ENCODE measurements around the gene PRR12.

PRR12 gene

GRCh38 chr19:49589502-49589905, 1.5 kb upstream of the PRR12 start:
- DNase-seq (ENCODE audit: low read depth): no peak
- no peak overlapping the region for H3K4me3 ChIP-seq (ENCODE audit: low read depth, low read length)

GRCh38 chr19:49590071-49590970, 661 bp upstream of the PRR12 start:
- DNase-seq (ENCODE audit: low read depth): peak; percentile 89
- H3K4me3 ChIP-seq (ENCODE audit: low read depth, low read length): peak overlapping the region; percentile 86

DNA sequence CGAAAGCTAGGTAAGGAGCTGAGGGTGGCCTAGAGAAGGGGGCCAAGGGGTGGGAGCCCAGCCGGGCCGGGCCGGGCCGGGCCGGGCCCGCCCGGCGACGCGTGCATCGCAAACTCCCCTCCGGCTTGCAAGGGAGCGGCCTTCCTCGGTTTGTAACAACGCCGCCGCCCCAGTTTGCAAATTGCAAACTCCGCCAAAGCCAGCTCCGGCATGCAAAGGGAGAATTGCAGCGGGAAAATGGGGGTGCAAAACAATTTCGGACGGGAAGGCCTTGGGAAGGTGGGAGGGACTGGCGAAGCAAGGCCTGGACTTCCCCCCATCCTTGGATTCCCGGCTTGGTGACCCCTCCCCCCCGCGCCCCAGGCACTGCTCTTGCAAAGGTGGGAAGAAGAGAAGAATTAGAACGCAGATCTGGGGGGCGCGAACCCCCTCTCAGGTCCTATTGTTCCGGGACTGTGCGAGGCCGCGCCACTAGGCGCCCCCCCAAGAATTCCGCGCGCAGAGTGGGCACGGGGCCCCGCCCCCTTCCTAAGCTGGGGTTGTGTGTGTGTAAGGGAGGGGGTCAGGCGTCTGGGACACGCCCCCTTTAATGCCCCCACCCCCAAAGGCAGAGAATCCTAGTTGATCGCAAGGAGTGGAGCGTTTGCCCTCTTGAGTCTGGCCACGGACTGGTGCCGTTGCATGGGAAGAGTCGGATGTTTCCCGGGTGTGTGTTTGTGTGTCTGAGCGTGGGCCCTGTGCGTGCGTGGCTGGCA, 926 bp downstream of the PRR12 start:
- H3K4me3 ChIP-seq (ENCODE audit: low read depth, low read length): peak overlapping the region; percentile 86
- DNase-seq (ENCODE audit: low read depth): no peak

- peak overlapping the region; percentile 86 for H3K4me3 ChIP-seq (ENCODE audit: low read depth, low read length)
- DNase-seq (ENCODE audit: low read depth): no peak
These were observed 1.7 kb downstream of the PRR12 start for GRCh38 chr19:49592486-49593232.

- DNase-seq (ENCODE audit: low read depth): peak; percentile 73
- peak overlapping the region; percentile 86 for H3K4me3 ChIP-seq (ENCODE audit: low read depth, low read length)
These were observed 2.5 kb downstream of the PRR12 start for GRCh38 chr19:49593233-49594113.

DNA sequence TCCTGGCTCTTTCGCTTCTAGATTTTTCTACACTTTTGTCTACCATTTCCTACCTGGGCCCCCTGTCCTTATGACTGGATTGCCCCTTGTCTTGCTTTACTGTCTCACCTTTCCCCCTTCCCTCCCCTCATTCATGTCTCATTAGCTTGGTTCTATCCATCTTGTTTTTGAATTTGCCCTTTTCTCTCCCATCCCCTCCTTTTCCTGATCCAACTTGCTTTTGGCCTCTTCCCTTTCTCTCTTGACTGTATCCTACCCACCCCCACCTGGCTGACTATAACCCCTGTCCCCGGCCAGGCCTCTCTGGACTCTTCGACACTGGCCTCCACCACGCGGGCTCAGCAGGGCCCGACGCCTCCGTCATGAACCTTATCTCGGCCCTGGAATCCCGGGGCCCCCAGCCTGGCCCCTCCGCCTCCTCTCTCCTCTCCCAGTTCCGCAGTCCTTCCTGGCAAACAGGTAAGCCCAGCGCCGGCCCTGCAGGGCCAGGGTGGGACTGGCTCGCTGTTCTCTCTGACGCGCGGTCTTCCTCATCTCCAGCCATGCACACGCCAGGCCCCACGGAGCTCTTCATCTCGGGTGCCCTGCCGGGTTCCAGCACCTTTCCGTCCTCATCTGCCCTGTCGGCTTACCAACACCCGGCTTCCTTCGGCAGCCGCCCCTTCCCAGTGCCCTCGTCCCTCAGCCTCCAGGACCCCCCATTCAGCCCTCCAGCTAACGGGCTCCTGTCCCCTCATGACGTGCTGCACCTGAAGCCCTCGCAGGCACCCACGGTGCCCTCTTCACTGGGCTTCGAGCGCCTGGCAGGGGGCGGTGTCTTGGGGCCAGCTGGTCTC, 3.4 kb downstream of the PRR12 start:
- no peak overlapping the region for H3K4me3 ChIP-seq (ENCODE audit: low read depth, low read length)
- no peak for DNase-seq (ENCODE audit: low read depth)

- DNase-seq (ENCODE audit: low read depth): no peak
- H3K4me3 ChIP-seq (ENCODE audit: low read depth, low read length): no peak overlapping the region
These were observed 4.2 kb downstream of the PRR12 start for GRCh38 chr19:49594993-49595818.

DNA sequence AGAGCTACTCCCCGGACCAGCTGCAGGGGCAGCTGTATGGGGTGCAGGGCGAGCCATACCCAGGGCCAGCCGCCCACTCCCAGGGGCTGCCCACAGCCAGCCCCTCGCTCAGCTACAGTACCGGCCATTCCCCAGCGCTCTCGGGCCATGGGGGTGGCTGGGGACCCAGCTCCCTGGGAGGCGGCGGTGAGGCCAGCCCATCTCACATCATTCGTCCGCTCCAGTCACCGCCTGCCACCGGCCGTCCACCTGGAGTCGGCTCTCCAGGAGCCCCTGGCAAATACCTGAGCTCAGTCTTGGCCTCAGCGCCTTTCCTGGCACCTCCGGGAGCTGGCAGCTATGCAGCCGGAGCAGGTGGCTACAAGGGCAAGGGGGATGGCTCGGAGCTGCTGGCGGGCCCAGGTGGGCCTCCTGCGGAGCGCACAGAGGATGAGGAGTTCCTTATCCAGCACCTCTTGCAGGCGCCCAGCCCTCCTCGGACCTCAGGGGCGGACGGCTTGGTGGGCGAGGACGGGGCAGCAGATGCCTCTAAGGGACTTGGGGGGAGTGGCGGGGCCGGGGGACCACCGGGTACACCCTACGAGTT, 4.9 kb downstream of the PRR12 start:
- DNase-seq (ENCODE audit: low read depth): no peak
- H3K4me3 ChIP-seq (ENCODE audit: low read depth, low read length): no peak overlapping the region

DNA sequence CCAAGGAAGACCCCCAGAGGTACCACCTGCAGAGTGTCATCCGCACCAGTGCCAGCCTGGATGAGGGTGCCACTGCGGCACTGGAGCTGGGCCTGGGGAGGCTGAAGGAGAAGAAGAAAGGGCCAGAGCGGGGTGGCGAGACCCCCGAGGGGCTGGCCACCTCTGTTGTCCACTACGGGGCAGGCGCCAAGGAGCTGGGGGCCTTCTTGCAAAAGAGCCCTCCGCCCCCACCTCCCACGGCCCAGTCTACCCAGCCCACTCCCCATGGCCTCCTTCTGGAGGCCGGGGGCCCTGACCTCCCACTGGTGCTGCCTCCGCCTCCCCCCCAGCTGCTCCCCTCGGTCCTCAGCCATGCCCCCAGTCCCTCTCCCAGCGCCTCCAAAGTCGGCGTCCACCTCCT, 5.4 kb downstream of the PRR12 start:
- H3K4me3 ChIP-seq (ENCODE audit: low read depth, low read length): no peak overlapping the region
- DNase-seq (ENCODE audit: low read depth): no peak

- no peak overlapping the region for H3K4me3 ChIP-seq (ENCODE audit: low read depth, low read length)
- DNase-seq (ENCODE audit: low read depth): no peak
These were observed 6.1 kb downstream of the PRR12 start for GRCh38 chr19:49596954-49597702.

- DNase-seq (ENCODE audit: low read depth): no peak
- H3K4me3 ChIP-seq (ENCODE audit: low read depth, low read length): no peak overlapping the region
These were observed 6.7 kb downstream of the PRR12 start for GRCh38 chr19:49597703-49597974.

- DNase-seq (ENCODE audit: low read depth): no peak
- H3K4me3 ChIP-seq (ENCODE audit: low read depth, low read length): no peak overlapping the region
These were observed 8.7 kb downstream of the PRR12 start for GRCh38 chr19:49599378-49600295.

DNA sequence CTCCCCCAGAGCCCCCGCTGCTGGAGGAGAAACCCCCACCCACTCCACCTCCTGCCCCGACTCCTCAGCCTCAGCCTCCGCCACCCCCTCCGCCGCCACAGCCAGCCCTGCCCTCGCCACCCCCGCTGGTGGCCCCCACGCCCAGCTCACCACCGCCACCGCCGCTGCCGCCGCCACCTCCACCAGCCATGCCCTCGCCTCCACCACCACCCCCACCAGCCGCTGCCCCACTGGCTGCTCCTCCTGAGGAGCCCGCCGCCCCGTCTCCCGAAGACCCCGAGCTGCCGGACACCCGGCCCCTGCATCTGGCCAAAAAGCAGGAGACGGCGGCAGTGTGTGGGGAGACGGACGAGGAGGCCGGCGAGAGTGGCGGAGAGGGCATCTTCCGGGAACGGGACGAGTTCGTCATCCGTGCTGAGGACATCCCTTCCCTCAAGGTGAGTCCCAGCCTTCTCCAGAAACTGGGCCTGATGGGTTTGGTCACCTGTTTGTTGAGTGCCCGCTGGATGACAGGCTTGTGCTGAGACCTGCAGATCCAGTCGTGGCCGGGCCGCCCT, 10.6 kb downstream of the PRR12 start:
- DNase-seq (ENCODE audit: low read depth): no peak
- no peak overlapping the region for H3K4me3 ChIP-seq (ENCODE audit: low read depth, low read length)

DNA sequence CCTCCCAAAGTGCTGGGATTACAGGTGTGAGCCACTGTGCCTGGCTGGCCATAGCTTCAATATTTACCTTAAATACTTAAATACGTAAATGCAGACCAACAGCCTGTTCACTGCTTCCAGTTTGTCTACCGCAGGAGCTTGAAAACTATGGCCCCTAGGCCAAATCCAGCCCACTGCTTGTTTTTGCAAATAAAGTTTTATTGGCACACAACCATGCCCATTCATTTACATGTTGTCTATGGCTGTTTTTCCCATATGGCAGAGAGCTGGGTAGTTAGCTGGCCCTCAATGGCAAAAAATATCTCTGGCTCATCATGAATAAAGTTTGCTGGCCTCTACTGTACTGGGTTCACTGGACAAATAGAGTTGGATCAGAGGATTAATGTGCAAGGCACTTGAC, 11.8 kb downstream of the PRR12 start:
- DNase-seq (ENCODE audit: low read depth): no peak
- no peak overlapping the region for H3K4me3 ChIP-seq (ENCODE audit: low read depth, low read length)

DNA sequence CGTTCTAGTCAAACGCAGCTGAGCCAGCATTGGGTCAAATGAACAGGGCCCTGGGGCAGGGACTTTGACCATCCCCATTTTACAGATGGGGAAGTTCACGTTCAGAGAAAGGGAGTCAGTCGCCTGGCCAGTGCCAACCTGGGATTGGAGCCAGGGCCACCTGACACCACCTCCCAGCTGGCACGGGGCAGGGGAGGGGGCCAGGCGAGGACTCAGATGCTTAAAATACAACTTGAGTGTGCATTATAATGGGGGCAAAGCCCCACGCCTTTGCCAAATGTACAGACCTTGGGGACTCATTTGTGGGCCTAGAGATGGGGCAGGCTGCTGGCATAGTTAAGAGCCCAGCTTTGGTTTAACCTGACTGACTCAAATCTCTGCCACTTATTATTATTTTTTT, 14.6 kb downstream of the PRR12 start:
- DNase-seq (ENCODE audit: low read depth): no peak
- no peak overlapping the region for H3K4me3 ChIP-seq (ENCODE audit: low read depth, low read length)

All from skeletal muscle cell (primary cell).